Keratinocyte (primary cell): ENCODE measurements around the gene OR7G2. TPM values are rescaled to one million over a fixed set of nuclear protein-coding genes. Genes with fewer than 3 reads are reported as not detected.

ENCODE experiments used
- DNase-seq: peaks from one replicate; pipeline ENCODE4 v3.0.0-alpha.2; 2011; ENCODE audit warnings: low read depth, missing footprints, low spot score
- FAIRE-seq: peaks from 2 replicates; lab custom pipeline; 2011; peaks lifted over from hg19 to GRCh38; lab: Jason Lieb, UNC
- H2AFZ ChIP-seq: 2 replicates; pipeline ENCODE4 v1.6.0; 2012; ENCODE audit warnings: low read length, control low read depth, inconsistent platforms; ENCODE audit not compliant: control insufficient read depth
- H3K27ac ChIP-seq: 2 replicates; pipeline ENCODE4 v1.5.1; 2011; ENCODE audit warnings: low read length; ENCODE audit not compliant: control insufficient read depth, insufficient read depth
- H3K27me3 ChIP-seq: 3 replicates; pipeline ENCODE4 v1.6.0; 2011; ENCODE audit warnings: low read length; ENCODE audit not compliant: control insufficient read depth, insufficient read depth; ENCODE audit errors: extremely low read depth
- H3K36me3 ChIP-seq, 2 experiments: 2 replicates in 1 of 2; 3 replicates in 1 of 2; pipeline ENCODE4 v1.5.1; 2011; ENCODE audit warnings: low read length in 2 of 2, mild to moderate bottlenecking in 1 of 2; ENCODE audit not compliant: control insufficient read depth in 2 of 2, insufficient read depth in 2 of 2; ENCODE audit errors: extremely low read depth in 1 of 2
- H3K4me1 ChIP-seq: 3 replicates; pipeline ENCODE4 v1.5.1; 2011; ENCODE audit warnings: low read length; ENCODE audit not compliant: control insufficient read depth, insufficient read depth; ENCODE audit errors: extremely low read depth
- H3K4me2 ChIP-seq: 3 replicates; pipeline ENCODE4 v1.6.0; 2011; ENCODE audit warnings: low read depth, low read length; ENCODE audit not compliant: control insufficient read depth, insufficient read depth; ENCODE audit errors: extremely low read depth
- H3K4me3 ChIP-seq, 3 experiments: fragments of 200-600 bp in 1 of 3; sonication (generic) in 1 of 3; 2 replicates in 2 of 3; 3 replicates in 1 of 3; pipeline ENCODE4 v1.5.1; 2011 to 2016; ENCODE audit warnings: low read length in 3 of 3, mild to moderate bottlenecking in 3 of 3, control low read depth in 2 of 3, inconsistent platforms in 1 of 3, low read depth in 1 of 3, mixed read lengths in 1 of 3, mixed run types in 1 of 3, moderate library complexity in 1 of 3; ENCODE audit not compliant: control insufficient read depth in 2 of 3, insufficient read depth in 2 of 3; ENCODE audit errors: extremely low read depth in 1 of 3
- H3K79me2 ChIP-seq: 2 replicates; pipeline ENCODE4 v1.6.0; 2012; ENCODE audit warnings: low read length; ENCODE audit not compliant: control insufficient read depth, insufficient read depth
- H3K9ac ChIP-seq: 3 replicates; pipeline ENCODE4 v1.6.0; 2011; ENCODE audit warnings: low read length; ENCODE audit not compliant: control insufficient read depth, insufficient read depth; ENCODE audit errors: extremely low read depth
- H3K9me1 ChIP-seq: 3 replicates; pipeline ENCODE4 v1.6.0; 2011; ENCODE audit warnings: low read length; ENCODE audit not compliant: control insufficient read depth, insufficient read depth; ENCODE audit errors: extremely low read depth
- H3K9me3 ChIP-seq: 2 replicates; pipeline ENCODE4 v1.5.1; 2012; ENCODE audit warnings: low read depth, low read length; ENCODE audit not compliant: control insufficient read depth
- H4K20me1 ChIP-seq: 3 replicates; pipeline ENCODE4 v1.6.0; 2011; ENCODE audit warnings: low read length; ENCODE audit not compliant: control insufficient read depth, insufficient read depth; ENCODE audit errors: extremely low read depth
- EZH2 ChIP-seq: IDR thresholded peaks from one replicate; pipeline ENCODE4 v1.6.1; 2012; ENCODE audit warnings: inconsistent platforms, mild to moderate bottlenecking, low read length, moderate library complexity
- dilution Hi-C: fragments of 300-500 bp; cut with MboI; formaldehyde crosslinking; loops from one replicate; pipeline ENCODE4 v1.7.0; 2020; ENCODE audit warnings: low sequenced_read_pairs; ENCODE audit not compliant: extremely low pct_ligation_motif_present
- polyA plus RNA-seq, 5 experiments: library from polyadenylated mRNA; depleted of rRNA in 3 of 5; stranded (reverse) in 3 of 5; stranded (forward) in 1 of 5; unstranded in 1 of 5; fragments of >200 nt; gene quantifications; 1 replicate in 1 of 5; 2 replicates in 3 of 5; 3 replicates in 1 of 5; pipeline versions ENCODE4 v1.2.1 to v1.2.3, GENCODE V29; 2011 to 2012; ENCODE audit warnings: missing spikeins in 2 of 5, low read depth in 1 of 5, low replicate concordance in 1 of 5
- TF ChIP-seq, protein P1 (sequence below), 3 experiments: IDR thresholded peaks in 1 of 3; conservative IDR thresholded peaks in 1 of 3; optimal IDR thresholded peaks in 1 of 3; 2 replicates in 2 of 3; 3 replicates in 1 of 3; pipeline versions ENCODE3 to v1.5.1; 2011; ENCODE audit warnings: low read length in 3 of 3, mild to moderate bottlenecking in 3 of 3, moderate library complexity in 2 of 3, control low read depth in 1 of 3, inconsistent platforms in 1 of 3; ENCODE audit not compliant: insufficient read depth in 2 of 3; ENCODE audit errors: extremely low read depth in 1 of 3

OR7G2 gene
- polyA plus RNA-seq, 1 donor (not counting 4 experiments of a cell fraction or from before 2014, with no cell fraction given): not detected

DNA sequence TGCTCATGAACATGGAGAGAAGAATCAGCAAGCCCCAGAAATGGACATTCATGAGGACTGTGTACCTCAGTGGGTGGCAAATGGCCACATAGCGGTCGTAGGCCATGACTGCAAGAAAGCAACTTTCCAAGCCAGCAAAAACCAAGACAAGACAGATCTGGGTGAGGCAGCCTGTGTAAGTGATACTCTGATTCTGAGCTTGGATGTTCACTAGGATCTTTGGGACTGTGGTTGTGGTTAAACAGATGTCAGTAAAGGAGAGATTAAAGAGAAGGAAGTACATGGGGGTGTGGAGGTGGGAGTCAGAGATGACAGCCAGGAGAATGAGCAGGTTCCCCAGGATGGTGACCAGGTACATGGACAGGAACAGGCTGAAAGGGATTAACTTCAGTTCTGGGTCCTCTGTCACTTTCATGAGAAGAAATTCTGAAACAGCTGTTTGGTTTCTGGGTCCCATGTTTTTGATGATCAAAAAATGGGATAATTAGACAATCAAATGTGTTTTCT is 8.1 kb upstream of the OR7G2 start, which contains the start of gene OR7G1:
Gene OR7G1 (minus strand): TSS at position 457 of the 507 bp plus-strand sequence. CDS start 0 bp downstream, at position 457.
- no peaks in the 10 kb centered on the region for H3K36me3 ChIP-seq
- no peak within 1 kb of the TSS for H3K27ac ChIP-seq
- H3K27me3 ChIP-seq: no peaks in the 10 kb centered on the region
- H3K4me2 ChIP-seq: no peak within 1 kb of the TSS
- no peak within 1 kb of the TSS for H3K9ac ChIP-seq
- FAIRE-seq: no peak
- DNase-seq: no peak
- H3K9me1 ChIP-seq: no peaks in the 10 kb centered on the region
- H3K4me1 ChIP-seq: no peaks in the 10 kb centered on the region
- no peaks in the 10 kb centered on the region for H3K79me2 ChIP-seq
- H3K4me3 ChIP-seq: no peak within 1 kb of the TSS
- H3K9me3 ChIP-seq: no peaks in the 10 kb centered on the region
- TF ChIP-seq EZH2: no peak
- dilution Hi-C loops: no loop called here
- no peak within 1 kb of the TSS for H2AFZ ChIP-seq
- no peaks in the 10 kb centered on the region for H4K20me1 ChIP-seq

DNA sequence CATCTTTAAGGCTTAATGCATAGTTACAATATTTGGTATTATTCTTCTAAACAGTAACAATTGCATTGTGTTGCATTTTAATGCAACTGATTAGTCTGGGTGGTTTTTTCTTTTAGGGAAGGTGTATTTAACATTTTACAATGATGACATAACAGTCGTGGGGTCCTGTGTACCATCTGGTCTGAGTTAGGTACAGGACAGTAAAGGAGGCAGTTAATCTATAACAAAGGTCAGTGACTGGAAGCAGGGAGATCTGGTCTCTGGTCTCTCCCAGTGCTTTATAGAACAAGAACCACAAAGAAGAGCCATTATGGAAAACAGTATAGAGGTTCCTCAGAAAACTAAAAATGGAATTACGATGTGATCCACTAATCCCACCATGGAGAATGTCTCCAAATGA is 2.7 kb upstream of the OR7G2 start:
- TF ChIP-seq, protein P1, sequence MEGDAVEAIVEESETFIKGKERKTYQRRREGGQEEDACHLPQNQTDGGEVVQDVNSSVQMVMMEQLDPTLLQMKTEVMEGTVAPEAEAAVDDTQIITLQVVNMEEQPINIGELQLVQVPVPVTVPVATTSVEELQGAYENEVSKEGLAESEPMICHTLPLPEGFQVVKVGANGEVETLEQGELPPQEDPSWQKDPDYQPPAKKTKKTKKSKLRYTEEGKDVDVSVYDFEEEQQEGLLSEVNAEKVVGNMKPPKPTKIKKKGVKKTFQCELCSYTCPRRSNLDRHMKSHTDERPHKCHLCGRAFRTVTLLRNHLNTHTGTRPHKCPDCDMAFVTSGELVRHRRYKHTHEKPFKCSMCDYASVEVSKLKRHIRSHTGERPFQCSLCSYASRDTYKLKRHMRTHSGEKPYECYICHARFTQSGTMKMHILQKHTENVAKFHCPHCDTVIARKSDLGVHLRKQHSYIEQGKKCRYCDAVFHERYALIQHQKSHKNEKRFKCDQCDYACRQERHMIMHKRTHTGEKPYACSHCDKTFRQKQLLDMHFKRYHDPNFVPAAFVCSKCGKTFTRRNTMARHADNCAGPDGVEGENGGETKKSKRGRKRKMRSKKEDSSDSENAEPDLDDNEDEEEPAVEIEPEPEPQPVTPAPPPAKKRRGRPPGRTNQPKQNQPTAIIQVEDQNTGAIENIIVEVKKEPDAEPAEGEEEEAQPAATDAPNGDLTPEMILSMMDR (optimal IDR thresholded peaks at IDR 0.05 in 1 of 3, IDR thresholded peaks at IDR 0.05 in 1 of 3, conservative IDR thresholded peaks at IDR 0.05 in 1 of 3; ENCODE audit: extremely low read depth in 1 of 3, insufficient read depth in 2 of 3, low read length in 3 of 3): no peak
- TF ChIP-seq EZH2: no peak
- Histone ChIP-seq H3K9me3 (no peaks in the 10 kb centered on the region), H2AFZ (no peak overlapping the region), H3K4me3 (no peak overlapping the region), H3K4me2 (no peak overlapping the region), H3K27ac (no peak overlapping the region), H3K4me1 (no peaks in the 10 kb centered on the region), H3K9ac (no peak overlapping the region), H3K27me3 (no peaks in the 10 kb centered on the region), H3K79me2 (no peaks in the 10 kb centered on the region), H3K9me1 (no peaks in the 10 kb centered on the region), H4K20me1 (no peaks in the 10 kb centered on the region), H3K36me3 (no peaks in the 10 kb centered on the region)
- FAIRE-seq: no peak
- DNase-seq: no peak
- dilution Hi-C loops: no loop called here

DNA sequence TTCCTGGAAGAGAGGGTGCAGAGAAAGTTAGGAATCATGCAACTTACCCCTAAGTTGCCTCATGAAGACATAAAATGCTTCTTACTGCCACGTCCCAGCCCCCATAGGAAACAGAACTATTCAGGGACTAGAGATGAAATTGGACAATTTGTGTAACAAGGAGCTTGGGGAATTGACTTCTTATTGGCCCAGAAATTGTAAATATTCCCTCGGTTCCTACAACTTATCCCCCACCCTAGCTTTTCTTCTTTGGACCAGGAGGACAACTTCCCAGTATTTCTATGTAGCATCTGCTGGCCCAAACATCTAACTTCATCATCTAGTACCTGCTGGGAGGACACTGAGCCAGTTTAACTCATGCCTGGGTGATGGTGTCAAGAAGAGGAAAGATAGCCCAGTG is 20.5 kb downstream of the OR7G2 start, which contains the start of gene OR1M1:
Gene OR1M1 (plus strand): TSS at position 301 of the 400 bp plus-strand sequence. CDS start 6,184 bp downstream, outside the sequence.
- H3K79me2 ChIP-seq: no peaks in the 10 kb centered on the region
- H3K36me3 ChIP-seq: no peaks in the 10 kb centered on the region
- no peak within 1 kb of the TSS for H3K4me3 ChIP-seq
- no peak within 1 kb of the TSS for H3K9ac ChIP-seq
- TF ChIP-seq, protein P1 (optimal IDR thresholded peaks at IDR 0.05 in 1 of 3, IDR thresholded peaks at IDR 0.05 in 1 of 3, conservative IDR thresholded peaks at IDR 0.05 in 1 of 3; ENCODE audit: extremely low read depth in 1 of 3, insufficient read depth in 2 of 3, low read length in 3 of 3): no peak
- no peak for TF ChIP-seq EZH2
- dilution Hi-C loops: no loop called here
- no peak within 1 kb of the TSS for H2AFZ ChIP-seq
- no peaks in the 10 kb centered on the region for H4K20me1 ChIP-seq
- H3K4me2 ChIP-seq: no peak within 1 kb of the TSS
- DNase-seq (no peak), FAIRE-seq (no peak)
- H3K27me3 ChIP-seq: no peaks in the 10 kb centered on the region
- H3K4me1 ChIP-seq: no peaks in the 10 kb centered on the region
- H3K9me1 ChIP-seq: no peaks in the 10 kb centered on the region
- no peak within 1 kb of the TSS for H3K27ac ChIP-seq
- no peaks in the 10 kb centered on the region for H3K9me3 ChIP-seq
